SK-N-SH treated with all-trans-retinoic acid at 6 μM for 48 hours (cell line): Measurements from ENCODE around the gene PPP2R3B.

Experiments
- ATAC-seq: fragments of 200-7000 bp; cut with Tn5 transposase; 3 replicates; pipeline ENCODE4 v1.9.1; 2020; ENCODE audit warnings: mild to moderate bottlenecking, moderate library complexity
- BACH2 ChIP-seq: fragments of 250-450 bp; sonication (Bioruptor Pico); IDR thresholded peaks from 2 replicates; pipeline ENCODE4 v1.9.0; 2021; ENCODE audit warnings: mild to moderate bottlenecking, borderline replicate concordance
- CSRNP3 ChIP-seq: fragments of 250-450 bp; sonication (Bioruptor Pico); IDR thresholded peaks from 2 replicates; pipeline ENCODE4 v1.5.1; 2021; ENCODE audit warnings: mild to moderate bottlenecking, moderate library complexity
- ESRRG ChIP-seq: fragments of 250-450 bp; sonication (Bioruptor Pico); IDR thresholded peaks from 2 replicates; pipeline ENCODE4 v1.6.1; 2021; ENCODE audit warnings: mild to moderate bottlenecking
- GLIS3 ChIP-seq: fragments of 250-450 bp; sonication (Bioruptor Pico); IDR thresholded peaks from 2 replicates; pipeline ENCODE4 v1.5.0; 2020; ENCODE audit warnings: mild to moderate bottlenecking, moderate library complexity
- ISL1 ChIP-seq: fragments of 250-450 bp; sonication (Bioruptor Pico); IDR thresholded peaks from 2 replicates; pipeline ENCODE4 v2.1.2; 2022; ENCODE audit warnings: mild to moderate bottlenecking, moderate library complexity
- OSR1 ChIP-seq: fragments of 250-450 bp; sonication (Bioruptor Pico); IDR thresholded peaks from 2 replicates; pipeline ENCODE4 v1.8.0; 2022; ENCODE audit warnings: moderate library complexity, mild to moderate bottlenecking, inconsistent platforms
- PATZ1 ChIP-seq: fragments of 250-450 bp; sonication (Bioruptor Pico); IDR thresholded peaks from 2 replicates; pipeline ENCODE4 v1.8.0; 2020; ENCODE audit warnings: mild to moderate bottlenecking, moderate library complexity, borderline replicate concordance
- PPARA ChIP-seq: fragments of 250-450 bp; sonication (Bioruptor Pico); IDR thresholded peaks from 2 replicates; pipeline ENCODE4 v1.5.0; 2020; ENCODE audit warnings: mild to moderate bottlenecking, borderline replicate concordance
- RARB ChIP-seq: fragments of 250-450 bp; sonication (Bioruptor Pico); IDR thresholded peaks from 2 replicates; pipeline ENCODE4 v1.8.0; 2021; ENCODE audit warnings: mild to moderate bottlenecking, moderate library complexity
- SNAI2 ChIP-seq: fragments of 250-450 bp; sonication (Bioruptor Pico); IDR thresholded peaks from 2 replicates; pipeline ENCODE4 v1.5.0; 2020; ENCODE audit warnings: mild to moderate bottlenecking, moderate library complexity
- TCF4 ChIP-seq: fragments of 250-450 bp; sonication (Bioruptor Pico); IDR thresholded peaks from 2 replicates; pipeline ENCODE4 v1.8.0; 2021; ENCODE audit warnings: mild to moderate bottlenecking, moderate library complexity, borderline replicate concordance
- TOX ChIP-seq: fragments of 250-450 bp; sonication (Bioruptor Pico); IDR thresholded peaks from 2 replicates; pipeline ENCODE4 v1.8.0; 2021; ENCODE audit warnings: mild to moderate bottlenecking, moderate library complexity, borderline replicate concordance
- TSHZ2 ChIP-seq: fragments of 250-450 bp; sonication (Bioruptor Pico); IDR thresholded peaks from 2 replicates; pipeline ENCODE4 v1.5.0; 2020; ENCODE audit warnings: mild to moderate bottlenecking, moderate library complexity
- ZFP3 ChIP-seq: fragments of 250-450 bp; sonication (Bioruptor Pico); IDR thresholded peaks from 2 replicates; pipeline ENCODE4 v1.5.0; 2020; ENCODE audit warnings: mild to moderate bottlenecking, moderate library complexity
- ZFP30 ChIP-seq: fragments of 450-650 bp; formaldehyde crosslinking; IDR thresholded peaks from 2 replicates; pipeline ENCODE4 v1.5.0; 2022; ENCODE audit warnings: mild to moderate bottlenecking, moderate library complexity
- ZNF565 ChIP-seq: fragments of 450-650 bp; formaldehyde crosslinking; conservative IDR thresholded peaks from 2 replicates; pipeline ENCODE4 v1.5.0; 2020; ENCODE audit warnings: low read depth, mild to moderate bottlenecking, moderate library complexity
- ZNF70 ChIP-seq: fragments of 450-650 bp; formaldehyde crosslinking; IDR thresholded peaks from 2 replicates; pipeline ENCODE4 v1.5.0; 2020; ENCODE audit warnings: mild to moderate bottlenecking, moderate library complexity
- ZNF8 ChIP-seq: fragments of 450-650 bp; formaldehyde crosslinking; IDR thresholded peaks from 2 replicates; pipeline ENCODE4 v1.5.0; 2020; ENCODE audit warnings: mild to moderate bottlenecking, moderate library complexity
- TF ChIP-seq, protein P1 (sequence below): fragments of 250-450 bp; sonication (Bioruptor Pico); IDR thresholded peaks from 2 replicates; pipeline ENCODE4 v1.8.0; 2021; ENCODE audit warnings: low read depth, mild to moderate bottlenecking, moderate library complexity, borderline replicate concordance

Gene PPP2R3B

GRCh38 chrX:312621-313331 is 73.9 kb downstream of the PPP2R3B start (continued):
- no peak for TF ChIP-seq BACH2 (CRISPR knock-in tag)
- TF ChIP-seq ZFP30 (CRISPR knock-in tag) = no peak
- TF ChIP-seq ZFP3 (CRISPR knock-in tag) = no peak
- no peak for TF ChIP-seq ZNF8 (CRISPR knock-in tag)
- no peak for TF ChIP-seq ESRRG (CRISPR knock-in tag)
- TF ChIP-seq TCF4 (CRISPR knock-in tag) = no peak

DNA sequence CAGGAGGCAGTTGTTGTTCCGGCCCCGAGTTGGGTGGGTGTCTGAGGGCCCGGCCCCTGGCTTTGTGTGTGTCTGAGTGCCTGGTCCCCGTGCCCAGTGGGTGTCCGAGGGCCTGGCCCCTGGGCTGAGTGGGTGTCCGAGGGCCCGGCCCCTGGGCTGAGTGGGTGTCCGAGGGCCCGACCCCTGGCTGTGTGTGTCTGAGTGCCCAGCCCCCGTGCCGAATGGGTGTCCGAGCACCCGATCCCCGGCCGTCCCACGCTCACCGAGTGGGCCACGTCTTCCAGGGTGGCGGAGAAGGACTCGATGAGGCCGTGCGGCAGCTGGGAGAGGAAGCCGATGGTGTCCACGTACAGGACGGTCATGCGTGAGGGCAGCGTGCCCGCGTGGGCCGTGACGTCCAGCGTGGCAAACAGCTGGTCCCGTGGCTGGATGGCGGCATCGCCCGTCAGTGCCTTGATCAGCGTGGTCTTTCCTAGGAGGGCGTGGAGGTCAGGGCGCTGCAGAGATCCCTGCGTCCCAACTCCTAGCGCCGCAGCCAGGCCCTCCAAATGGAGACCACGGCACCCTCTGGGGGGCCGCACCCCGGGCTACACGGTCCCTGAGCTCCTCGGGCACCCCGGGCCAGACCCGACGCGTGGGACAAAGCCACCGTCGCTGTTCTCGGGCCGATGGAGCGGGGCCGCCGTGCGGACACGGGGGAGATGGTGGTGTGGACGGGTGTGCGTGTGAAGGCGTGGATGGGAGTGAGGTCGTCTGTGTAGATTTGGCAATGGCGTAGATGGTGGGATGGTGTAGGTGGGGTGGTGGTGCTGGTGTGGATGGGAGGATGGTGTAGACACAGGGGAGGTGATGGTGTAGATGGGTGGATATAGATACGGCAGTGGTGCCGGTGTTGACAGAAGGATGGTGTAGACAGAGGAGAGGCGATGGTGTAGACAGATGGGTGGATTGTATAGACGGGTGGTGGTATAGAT is 75.3 kb downstream of the PPP2R3B start:
- TF ChIP-seq ISL1 (no peak), PPARA (no peak), ZNF8 (CRISPR knock-in tag) (no peak), BACH2 (CRISPR knock-in tag) (no peak), CSRNP3 (no peak), GLIS3 (CRISPR knock-in tag) (no peak)
- TF ChIP-seq, protein P1, sequence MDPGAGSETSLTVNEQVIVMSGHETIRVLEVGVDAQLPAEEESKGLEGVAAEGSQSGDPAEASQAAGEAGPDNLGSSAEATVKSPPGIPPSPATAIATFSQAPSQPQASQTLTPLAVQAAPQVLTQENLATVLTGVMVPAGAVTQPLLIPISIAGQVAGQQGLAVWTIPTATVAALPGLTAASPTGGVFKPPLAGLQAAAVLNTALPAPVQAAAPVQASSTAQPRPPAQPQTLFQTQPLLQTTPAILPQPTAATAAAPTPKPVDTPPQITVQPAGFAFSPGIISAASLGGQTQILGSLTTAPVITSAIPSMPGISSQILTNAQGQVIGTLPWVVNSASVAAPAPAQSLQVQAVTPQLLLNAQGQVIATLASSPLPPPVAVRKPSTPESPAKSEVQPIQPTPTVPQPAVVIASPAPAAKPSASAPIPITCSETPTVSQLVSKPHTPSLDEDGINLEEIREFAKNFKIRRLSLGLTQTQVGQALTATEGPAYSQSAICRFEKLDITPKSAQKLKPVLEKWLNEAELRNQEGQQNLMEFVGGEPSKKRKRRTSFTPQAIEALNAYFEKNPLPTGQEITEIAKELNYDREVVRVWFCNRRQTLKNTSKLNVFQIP (CRISPR knock-in tag) = no peak
- no peak for ATAC-seq

- no peak for ATAC-seq
- no peak for TF ChIP-seq RARB (CRISPR knock-in tag)
- TF ChIP-seq CSRNP3 = no peak
- no peak for TF ChIP-seq GLIS3 (CRISPR knock-in tag)
- no peak for TF ChIP-seq TSHZ2 (CRISPR knock-in tag)
- TF ChIP-seq OSR1 (CRISPR knock-in tag) = no peak
- no peak for TF ChIP-seq ISL1
- TF ChIP-seq ZNF565 = no peak
Measured at GRCh38 chrX:310621-311155, 76.0 kb downstream of the PPP2R3B start.

DNA sequence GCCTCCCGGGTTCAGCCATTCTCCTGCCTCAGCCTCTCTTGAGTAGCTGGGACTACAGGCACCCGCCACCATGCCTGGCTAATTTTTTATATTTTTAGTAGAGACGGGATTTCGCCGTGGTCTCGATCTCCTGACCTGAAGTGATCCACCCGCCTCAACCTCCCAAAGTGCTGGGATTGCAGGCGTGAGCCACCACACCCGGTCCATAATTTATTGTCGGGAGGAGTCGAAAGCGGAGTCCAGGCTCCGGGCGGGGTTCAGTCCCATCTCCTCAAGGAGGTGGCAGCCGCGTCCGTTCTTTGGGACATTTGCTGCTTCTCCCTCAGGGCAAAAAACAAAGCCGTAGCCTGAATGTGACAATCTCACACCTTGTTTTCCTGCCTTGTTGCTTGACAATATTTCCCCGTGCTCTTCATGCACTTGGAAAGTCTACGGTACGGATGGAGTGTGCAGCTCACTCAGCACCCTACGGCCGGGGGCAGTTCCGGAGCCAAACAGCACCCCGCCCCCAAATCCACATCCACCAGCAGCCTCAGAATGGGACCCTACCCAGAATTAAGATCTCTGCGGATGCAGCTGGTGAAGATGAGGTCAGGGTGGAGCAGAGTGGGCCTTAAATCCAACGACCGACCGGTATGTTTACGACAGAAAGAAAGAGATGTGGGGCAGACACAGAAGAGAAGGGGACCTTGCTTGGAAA is 77.7 kb downstream of the PPP2R3B start:
- TF ChIP-seq TOX (CRISPR knock-in tag) (no peak), ISL1 (no peak), ZNF565 (no peak), ZNF8 (CRISPR knock-in tag) (no peak), SNAI2 (CRISPR knock-in tag) (no peak), ZNF70 (CRISPR knock-in tag) (no peak), PATZ1 (CRISPR knock-in tag) (no peak), OSR1 (CRISPR knock-in tag) (no peak), ZFP30 (CRISPR knock-in tag) (no peak), TCF4 (CRISPR knock-in tag) (no peak), GLIS3 (CRISPR knock-in tag) (no peak), ZFP3 (CRISPR knock-in tag) (no peak), PPARA (no peak)
- no peak for ATAC-seq
